GM19468 (cell line): Measurements from ENCODE around the gene FBLN1.

Experiments
- ATAC-seq: cut with Tn5 transposase; IDR thresholded peaks from one replicate; pipeline ENCODE4 v1.9.1; 2021; ENCODE audit warnings: mild to moderate bottlenecking, moderate library complexity, moderate number of reproducible peaks; ENCODE audit not compliant: unreplicated experiment; ENCODE audit errors: extremely low read depth

Gene FBLN1

GRCh38 chr22:45626198-45626651 is 123.5 kb downstream of the FBLN1 start:
- no peak for ATAC-seq

- no peak for ATAC-seq
Observed at GRCh38 chr22:45627489-45628233, 125.0 kb downstream of the FBLN1 start.

- ATAC-seq, result no peak
Observed at GRCh38 chr22:45628515-45628914, 125.8 kb downstream of the FBLN1 start.

- no peak for ATAC-seq
Observed at GRCh38 chr22:45629469-45630089, 126.9 kb downstream of the FBLN1 start.

GRCh38 chr22:45630436-45630835 is 127.8 kb downstream of the FBLN1 start:
- no peak for ATAC-seq

- ATAC-seq, result no peak
Observed at GRCh38 chr22:45631140-45631840, 128.6 kb downstream of the FBLN1 start.

GRCh38 chr22:45631841-45632238 is 129.2 kb downstream of the FBLN1 start:
- no peak for ATAC-seq

- no peak for ATAC-seq
Observed at GRCh38 chr22:45632791-45633515, 130.3 kb downstream of the FBLN1 start.

GRCh38 chr22:45636683-45637082 is 134.0 kb downstream of the FBLN1 start:
- ATAC-seq, result no peak

- no peak for ATAC-seq
Observed at GRCh38 chr22:45638197-45638596, 135.5 kb downstream of the FBLN1 start.

- no peak for ATAC-seq
Observed at GRCh38 chr22:45638834-45639746, 136.4 kb downstream of the FBLN1 start.

- no peak for ATAC-seq
Observed at GRCh38 chr22:45639747-45640102, 137.0 kb downstream of the FBLN1 start.

GRCh38 chr22:45640291-45640940 is 137.7 kb downstream of the FBLN1 start:
- no peak for ATAC-seq

GRCh38 chr22:45640941-45641621 is 138.4 kb downstream of the FBLN1 start:
- no peak for ATAC-seq

GRCh38 chr22:45642986-45643385 is 140.3 kb downstream of the FBLN1 start:
- ATAC-seq, result no peak

GRCh38 chr22:45644714-45645113 is 142.0 kb downstream of the FBLN1 start:
- ATAC-seq, result no peak

GRCh38 chr22:45645150-45645525 is 142.5 kb downstream of the FBLN1 start:
- ATAC-seq, result no peak

- no peak for ATAC-seq
Observed at GRCh38 chr22:45645526-45646414, 143.1 kb downstream of the FBLN1 start.
